Right atrium auricular region (tissue), 2 donors: ENCODE results near the gene PIK3CB. TPM values are rescaled to one million over a fixed set of nuclear protein-coding genes. Genes with fewer than 3 reads are reported as not detected.

Experiments used
- DNase-seq: peaks from one replicate; pipeline ENCODE4 v3.0.0-alpha.2; 2019; ENCODE audit warnings: low spot score
- H3K27ac ChIP-seq, 2 donors: fragments of 200-600 bp; sonication (generic); 1 replicate in 1 of 2; 2 replicates in 1 of 2; pipeline ENCODE4 v1.5.1; 2016 to 2019
- H3K27me3 ChIP-seq, 2 donors: fragments of 200-600 bp; sonication (generic); one replicate each; pipeline versions ENCODE4 v1.5.1 to v1.6.0; 2017 to 2019
- H3K36me3 ChIP-seq: fragments of 200-600 bp; sonication (generic); one replicate; pipeline ENCODE4 v1.5.1; 2016
- H3K4me1 ChIP-seq, 2 donors: fragments of 200-600 bp; sonication (generic); one replicate each; pipeline versions ENCODE4 v1.5.1 to v1.6.0; 2017 to 2019
- H3K4me3 ChIP-seq, 2 donors: fragments of 200-600 bp; sonication (generic); 1 replicate in 1 of 2; 2 replicates in 1 of 2; pipeline ENCODE4 v1.5.1; 2017 to 2019; ENCODE audit warnings: mild to moderate bottlenecking in 1 of 2, moderate library complexity in 1 of 2
- H3K9me3 ChIP-seq, 2 donors: fragments of 200-600 bp; sonication (generic); one replicate each; pipeline ENCODE4 v1.5.1; 2019
- total RNA-seq, 2 donors: library from RNA; depleted of rRNA; stranded (reverse); fragments of >200 nt; gene quantifications; one replicate each; pipeline ENCODE4 v1.1.0, GENCODE V29; 2016
- TF ChIP-seq, protein P1 (sequence below), 2 donors: fragments of 200-600 bp; sonication (generic); IDR thresholded peaks; one replicate each; pipeline ENCODE4 v1.5.1; 2019; ENCODE audit warnings: antibody characterized with exemption in 2 of 2

Gene PIK3CB
- total RNA-seq, 2 donors from 2014 or later = 27.7 to 35.0 TPM

DNA sequence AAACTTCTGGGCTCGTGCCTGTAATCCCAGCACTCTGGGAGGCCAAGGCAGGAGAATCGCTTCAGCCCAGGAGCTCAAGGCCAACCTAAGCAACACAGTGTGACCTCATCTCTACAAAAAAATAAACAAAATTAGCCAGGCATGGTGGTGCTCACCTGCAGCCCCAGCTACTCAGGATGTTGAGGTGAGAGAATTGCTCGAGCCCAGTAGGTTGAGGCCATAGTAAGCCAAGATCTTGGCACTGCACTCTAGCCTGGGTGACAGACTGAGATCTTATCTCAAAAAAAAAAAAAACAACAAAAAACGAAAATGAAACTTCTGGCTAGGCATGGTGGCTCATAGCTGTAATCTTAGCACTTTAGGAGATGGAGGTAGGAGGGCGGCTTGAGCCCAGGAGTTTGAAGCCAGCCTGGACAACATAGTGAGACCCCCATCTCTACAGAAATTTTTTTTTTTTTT is 53.7 kb downstream of the PIK3CB start:
- no peak for DNase-seq
- H3K4me3 ChIP-seq = no peak overlapping the region
- peaks cover 0 to 6% of the 10 kb centered on the region in 2 donors for H3K4me1 ChIP-seq
- no peak overlapping the region for H3K27ac ChIP-seq
- no peaks in the 10 kb centered on the region for H3K27me3 ChIP-seq
- TF ChIP-seq, protein P1, sequence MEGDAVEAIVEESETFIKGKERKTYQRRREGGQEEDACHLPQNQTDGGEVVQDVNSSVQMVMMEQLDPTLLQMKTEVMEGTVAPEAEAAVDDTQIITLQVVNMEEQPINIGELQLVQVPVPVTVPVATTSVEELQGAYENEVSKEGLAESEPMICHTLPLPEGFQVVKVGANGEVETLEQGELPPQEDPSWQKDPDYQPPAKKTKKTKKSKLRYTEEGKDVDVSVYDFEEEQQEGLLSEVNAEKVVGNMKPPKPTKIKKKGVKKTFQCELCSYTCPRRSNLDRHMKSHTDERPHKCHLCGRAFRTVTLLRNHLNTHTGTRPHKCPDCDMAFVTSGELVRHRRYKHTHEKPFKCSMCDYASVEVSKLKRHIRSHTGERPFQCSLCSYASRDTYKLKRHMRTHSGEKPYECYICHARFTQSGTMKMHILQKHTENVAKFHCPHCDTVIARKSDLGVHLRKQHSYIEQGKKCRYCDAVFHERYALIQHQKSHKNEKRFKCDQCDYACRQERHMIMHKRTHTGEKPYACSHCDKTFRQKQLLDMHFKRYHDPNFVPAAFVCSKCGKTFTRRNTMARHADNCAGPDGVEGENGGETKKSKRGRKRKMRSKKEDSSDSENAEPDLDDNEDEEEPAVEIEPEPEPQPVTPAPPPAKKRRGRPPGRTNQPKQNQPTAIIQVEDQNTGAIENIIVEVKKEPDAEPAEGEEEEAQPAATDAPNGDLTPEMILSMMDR (IDR thresholded peaks at IDR 0.05) = no peak
- H3K9me3 ChIP-seq = no peaks in the 10 kb centered on the region
- H3K36me3 ChIP-seq = no peaks in the 10 kb centered on the region

DNA sequence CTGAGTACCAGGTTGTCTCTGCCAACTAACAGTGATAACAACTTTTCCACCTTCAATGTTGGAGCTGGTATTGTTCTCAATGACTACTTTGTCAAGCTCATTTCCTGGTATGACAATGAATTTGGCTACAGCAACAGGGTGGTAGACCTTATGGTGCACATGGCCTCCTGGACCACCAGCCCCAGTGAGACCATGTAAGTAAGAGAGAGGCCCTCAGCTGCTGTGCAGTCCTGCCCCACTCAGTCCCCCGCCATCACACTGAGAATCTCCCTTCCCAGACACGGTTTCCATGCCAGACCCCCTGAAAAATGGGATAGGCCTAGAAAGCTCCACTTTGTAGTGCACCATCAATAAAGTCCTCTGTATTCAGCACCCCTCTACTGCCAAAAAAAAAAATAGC is 56.1 kb downstream of the PIK3CB start:
- H3K36me3 ChIP-seq = no peaks in the 10 kb centered on the region
- no peak overlapping the region for H3K27ac ChIP-seq
- DNase-seq = no peak
- H3K4me3 ChIP-seq = no peak overlapping the region
- H3K9me3 ChIP-seq = no peaks in the 10 kb centered on the region
- H3K4me1 ChIP-seq = peaks cover 0 to 29% of the 10 kb centered on the region in 2 donors
- TF ChIP-seq, protein P1 (IDR thresholded peaks at IDR 0.05) = no peak
- no peaks in the 10 kb centered on the region for H3K27me3 ChIP-seq

DNA sequence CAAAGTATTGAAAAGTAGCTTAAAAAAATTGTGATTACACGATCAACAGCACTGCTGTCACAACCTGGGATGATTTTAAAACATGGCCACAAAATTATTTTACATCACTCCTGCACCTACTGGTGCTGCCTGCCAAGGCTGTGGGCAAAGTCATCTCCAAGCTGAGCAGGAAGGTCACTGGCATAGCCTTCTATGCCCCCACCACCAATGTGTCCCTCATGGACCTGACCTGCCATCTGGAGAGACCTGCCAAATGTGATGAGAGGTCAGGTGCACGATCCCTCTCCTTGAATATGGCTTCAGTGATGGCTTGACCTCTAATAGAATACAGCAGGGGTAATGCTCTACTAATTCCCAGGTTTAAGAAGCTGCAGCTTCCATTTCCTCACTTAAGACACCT is 57.8 kb downstream of the PIK3CB start:
- DNase-seq = no peak
- H3K27ac ChIP-seq = no peak overlapping the region
- no peaks in the 10 kb centered on the region for H3K36me3 ChIP-seq
- TF ChIP-seq, protein P1 (IDR thresholded peaks at IDR 0.05) = no peak
- H3K27me3 ChIP-seq = no peaks in the 10 kb centered on the region
- H3K4me3 ChIP-seq = no peak overlapping the region
- H3K9me3 ChIP-seq = no peaks in the 10 kb centered on the region
- peaks cover 0 to 29% of the 10 kb centered on the region in 2 donors for H3K4me1 ChIP-seq

DNA sequence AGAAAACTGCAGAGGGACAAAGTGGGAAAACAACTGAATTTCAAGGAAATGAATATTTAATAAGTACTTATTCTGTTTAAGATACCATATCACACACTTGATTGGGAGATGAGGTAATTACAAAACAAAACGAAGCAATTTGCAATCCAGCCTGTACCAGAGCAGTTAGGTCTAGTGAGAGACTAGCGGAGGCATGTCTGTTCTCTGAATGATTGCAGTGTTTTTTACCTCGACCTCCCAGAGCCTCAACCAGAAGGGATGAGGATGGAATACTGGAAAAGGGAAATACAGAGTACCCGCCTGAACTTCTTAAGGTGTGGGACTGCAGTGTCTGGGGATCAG is 59.5 kb downstream of the PIK3CB start:
- Histone ChIP-seq H3K27me3 (no peaks in the 10 kb centered on the region), H3K9me3 (no peaks in the 10 kb centered on the region), H3K4me1 (peaks cover 0 to 29% of the 10 kb centered on the region in 2 donors), H3K27ac (peak overlapping the region; percentile 62 to 86), H3K4me3 (no peak overlapping the region), H3K36me3 (no peaks in the 10 kb centered on the region)
- DNase-seq = no peak
- TF ChIP-seq, protein P1 (IDR thresholded peaks at IDR 0.05) = no peak

DNA sequence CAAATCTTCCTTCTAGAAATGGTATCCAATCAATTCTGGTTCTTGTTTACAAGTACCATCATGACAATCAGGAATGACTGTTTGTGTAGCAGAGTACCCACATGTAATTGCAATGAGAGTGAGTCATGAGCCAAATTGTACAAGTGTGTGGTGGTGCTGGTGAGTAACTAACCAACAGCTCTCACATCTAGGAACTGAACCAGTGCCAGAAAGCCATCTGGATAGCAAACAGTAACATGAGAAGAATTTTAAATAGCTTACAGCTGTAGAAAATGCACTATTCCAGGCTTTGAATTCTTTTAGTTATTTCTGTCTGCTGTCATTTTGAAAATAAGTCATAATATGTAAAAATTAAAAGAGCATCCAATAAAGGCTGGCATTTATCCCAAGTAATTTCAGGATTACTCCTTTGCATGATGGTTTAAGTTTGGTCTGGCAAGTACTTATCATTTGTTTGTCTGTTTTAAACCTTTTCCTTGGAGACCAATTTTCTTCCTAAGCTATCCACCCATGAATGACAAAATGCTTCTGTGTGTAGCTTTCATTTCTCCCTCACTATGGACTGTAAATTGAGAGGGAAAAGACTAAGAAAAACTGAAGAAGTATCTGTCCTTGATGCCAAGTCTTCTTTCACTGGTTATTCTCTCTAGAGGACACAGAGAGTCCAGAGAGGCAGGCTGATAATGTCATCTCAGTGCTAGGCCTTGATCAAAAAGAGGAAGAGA is 60.0 kb downstream of the PIK3CB start:
- H3K36me3 ChIP-seq = no peaks in the 10 kb centered on the region
- no peaks in the 10 kb centered on the region for H3K9me3 ChIP-seq
- peak overlapping the region; percentile 62 to 86 for H3K27ac ChIP-seq
- DNase-seq = peak; percentile 76
- H3K27me3 ChIP-seq = no peaks in the 10 kb centered on the region
- TF ChIP-seq, protein P1 (IDR thresholded peaks at IDR 0.05) = peak in 1 of 2 donors; percentile 14
- H3K4me1 ChIP-seq = peaks cover 0 to 29% of the 10 kb centered on the region in 2 donors
- H3K4me3 ChIP-seq = no peak overlapping the region

DNA sequence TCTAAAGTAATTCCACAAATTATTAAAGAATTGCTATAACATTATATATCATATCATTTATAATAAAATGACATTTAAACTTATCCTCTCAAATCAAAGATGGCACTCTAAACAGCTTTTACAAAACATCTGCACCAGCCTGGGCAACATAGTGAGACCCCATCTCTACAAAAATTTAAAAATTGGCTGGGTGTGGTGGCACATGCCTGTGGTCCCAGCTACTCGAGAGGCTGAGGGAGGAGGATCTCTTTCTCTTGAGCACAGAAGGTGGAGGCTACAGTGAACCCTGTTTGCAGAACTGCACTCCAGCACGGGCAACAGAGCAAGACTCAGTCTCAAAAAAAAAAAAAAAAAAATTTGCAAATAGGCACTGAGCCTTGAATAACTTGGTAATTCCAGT is 63.1 kb downstream of the PIK3CB start:
- Histone ChIP-seq H3K36me3 (no peaks in the 10 kb centered on the region), H3K4me3 (no peak overlapping the region), H3K27ac (no peak overlapping the region), H3K9me3 (no peaks in the 10 kb centered on the region), H3K27me3 (no peaks in the 10 kb centered on the region), H3K4me1 (peaks cover 0 to 25% of the 10 kb centered on the region in 2 donors)
- DNase-seq = no peak
- TF ChIP-seq, protein P1 (IDR thresholded peaks at IDR 0.05) = no peak
